CD4-positive, alpha-beta T cell treated with Interleukin-4 for 4 hours (primary cell): Measurements from ENCODE around the gene RHOA.
A peak's percentile ranks its signal among the peaks of the same experiment; 100 is the strongest.
"Not testable (repeated sequence)": the region's sequence is repeated elsewhere in the genome, so short reads cannot be mapped to it uniquely, and the experiment has no call there.

Experiments
- DNase-seq: peaks from one replicate; pipeline ENCODE4 v3.0.0-alpha.2; 2020

The RHOA gene

GRCh38 chr3:49358217-49358883, 53.4 kb downstream of the RHOA start, which contains the start of gene GPX1:
TSS of gene GPX1 (minus strand) at chr3:49358353. CDS start at chr3:49358278, 75 bp downstream.
- DNase-seq, result peak; percentile 78

GRCh38 chr3:49357443-49358216, 54.1 kb downstream of the RHOA start:
- peak; percentile 11 for DNase-seq

- peak; percentile 8 for DNase-seq
Observed at GRCh38 chr3:49357095-49357442, 54.7 kb downstream of the RHOA start.

- DNase-seq, result no peak
Observed at GRCh38 chr3:49352890-49353421, 58.8 kb downstream of the RHOA start.

- no peak for DNase-seq
Observed at GRCh38 chr3:49352281-49352680, 59.5 kb downstream of the RHOA start.

GRCh38 chr3:49351521-49352011, 60.2 kb downstream of the RHOA start:
- peak; percentile 11 for DNase-seq

- DNase-seq, result no peak
Observed at GRCh38 chr3:49349348-49350114, 62.2 kb downstream of the RHOA start.

GRCh38 chr3:49348361-49348760, 63.4 kb downstream of the RHOA start:
- DNase-seq, result not testable (repeated sequence)

GRCh38 chr3:49346797-49347251, 65.0 kb downstream of the RHOA start:
- no peak for DNase-seq

GRCh38 chr3:49343163-49343562, 68.6 kb downstream of the RHOA start:
- DNase-seq, result no peak

GRCh38 chr3:49341996-49342395, 69.8 kb downstream of the RHOA start:
- DNase-seq, result no peak

- peak; percentile 93 for DNase-seq
Observed at GRCh38 chr3:49339941-49340800, 71.6 kb downstream of the RHOA start, which contains the start of gene USP4. TSS of gene USP4 (minus strand) at chr3:49340053. CDS start at chr3:49340024, 29 bp downstream.

GRCh38 chr3:49339581-49339940, 72.2 kb downstream of the RHOA start:
- DNase-seq, result no peak

GRCh38 chr3:49333916-49334633, 77.7 kb downstream of the RHOA start:
- no peak for DNase-seq

- peak; percentile 28 for DNase-seq
Observed at GRCh38 chr3:49333091-49333490, 78.7 kb downstream of the RHOA start.

GRCh38 chr3:49329186-49329585, 82.6 kb downstream of the RHOA start:
- DNase-seq, result no peak

GRCh38 chr3:49328350-49328749, 83.4 kb downstream of the RHOA start:
- not testable (repeated sequence) for DNase-seq

- no peak for DNase-seq
Observed at GRCh38 chr3:49327485-49327884, 84.3 kb downstream of the RHOA start.

- DNase-seq, result no peak
Observed at GRCh38 chr3:49324768-49325167, 87.0 kb downstream of the RHOA start.

- DNase-seq, result no peak
Observed at GRCh38 chr3:49316696-49317457, 94.9 kb downstream of the RHOA start.
